Measurements from ENCODE around the gene PHB1.
A peak's percentile ranks its signal among the peaks of the same experiment; 100 is the strongest.

PHB1 gene

GRCh38 chr17:49406421-49407061 lies 8.1 kb downstream of the PHB1 start:
- no peak overlapping the region for H3K27ac ChIP-seq (replicated peaks; ENCODE audit: low read length)
- WGBS, 2 donors (ENCODE audit: extremely low coverage in 2 of 2, insufficient read length in 2 of 2, insufficient replicate concordance in 1 of 2): no CpG with 5 or more reads among the region's 9 CpGs
- H3K4me1 ChIP-seq (ENCODE audit: control insufficient read depth in 2 of 2, insufficient read depth in 1 of 2, low read depth in 1 of 2, low read length in 2 of 2): peaks cover 0 to 3% of the 10 kb centered on the region in 2 donors
- no peak overlapping the region for H3K4me3 ChIP-seq (ENCODE audit: low read length in 2 of 2)
- H2AK5ac ChIP-seq (ENCODE audit: low read depth, low read length): no peak overlapping the region
- no peak overlapping the region for H3K23ac ChIP-seq (ENCODE audit: low read depth, low read length, poor library complexity)
- no peak overlapping the region for H3K4ac ChIP-seq (ENCODE audit: low read length)
- H2AFZ ChIP-seq (ENCODE audit: low read length): no peak overlapping the region
- H2BK15ac ChIP-seq (ENCODE audit: low read length): no peak overlapping the region
- DNase-seq (ENCODE audit: low spot score): no peak
- peak overlapping the region; percentile 66 for H3K9ac ChIP-seq (ENCODE audit: low read depth, low read length, poor library complexity)
- no peak overlapping the region for H3K14ac ChIP-seq (ENCODE audit: low read length)
- H3K79me1 ChIP-seq (ENCODE audit: low read depth, low read length): no peaks in the 10 kb centered on the region
- H2BK120ac ChIP-seq (ENCODE audit: low read depth, low read length): no peak overlapping the region
- no peak overlapping the region for H3K4me2 ChIP-seq (ENCODE audit: insufficient read depth, low read length, poor library complexity, severe bottlenecking)
- H3K9me3 ChIP-seq (replicated peaks in 1 of 2; ENCODE audit: control insufficient read depth in 2 of 2, insufficient read depth in 1 of 2, low read depth in 1 of 2, low read length in 2 of 2): no peaks in the 10 kb centered on the region
- H3K18ac ChIP-seq (ENCODE audit: low read length): no peak overlapping the region
- H3K36me3 ChIP-seq (replicated peaks in 1 of 2; ENCODE audit: control insufficient read depth in 2 of 2, insufficient read depth in 2 of 2, low read length in 2 of 2): peaks cover 51 to 83% of the 10 kb centered on the region in 2 donors
- H2BK5ac ChIP-seq (ENCODE audit: low read length): no peak overlapping the region
- H4K91ac ChIP-seq (ENCODE audit: low read depth, low read length, poor library complexity): no peak overlapping the region
- H2BK12ac ChIP-seq (ENCODE audit: low read length): no peak overlapping the region
- H4K8ac ChIP-seq (ENCODE audit: low read depth, low read length): no peak overlapping the region
- H3K27me3 ChIP-seq (ENCODE audit: control insufficient read depth in 3 of 3, insufficient read depth in 3 of 3, low read depth in 1 of 3, low read length in 3 of 3): no peaks in the 10 kb centered on the region

GRCh38 chr17:49404906-49405305 lies 9.8 kb downstream of the PHB1 start:
- Histone ChIP-seq H3K18ac (ENCODE audit: low read length) (no peak overlapping the region), H3K4ac (ENCODE audit: low read length) (no peak overlapping the region), H3K14ac (ENCODE audit: low read length) (no peak overlapping the region), H3K27ac (replicated peaks; ENCODE audit: low read length) (no peak overlapping the region), H4K91ac (ENCODE audit: low read depth, low read length, poor library complexity) (no peak overlapping the region), H3K4me3 (ENCODE audit: low read length in 2 of 2) (no peak overlapping the region), H3K79me1 (ENCODE audit: low read depth, low read length) (no peaks in the 10 kb centered on the region), H3K9ac (ENCODE audit: low read depth, low read length, poor library complexity) (no peak overlapping the region), H3K9me3 (replicated peaks in 1 of 2; ENCODE audit: control insufficient read depth in 2 of 2, insufficient read depth in 1 of 2, low read depth in 1 of 2, low read length in 2 of 2) (no peaks in the 10 kb centered on the region), H2BK15ac (ENCODE audit: low read length) (no peak overlapping the region), H2BK12ac (ENCODE audit: low read length) (no peak overlapping the region), H2AK5ac (ENCODE audit: low read depth, low read length) (no peak overlapping the region), H3K36me3 (replicated peaks in 1 of 2; ENCODE audit: control insufficient read depth in 2 of 2, insufficient read depth in 2 of 2, low read length in 2 of 2) (peaks cover 43 to 69% of the 10 kb centered on the region in 2 donors), H2AFZ (ENCODE audit: low read length) (no peak overlapping the region), H3K27me3 (ENCODE audit: control insufficient read depth in 3 of 3, insufficient read depth in 3 of 3, low read depth in 1 of 3, low read length in 3 of 3) (no peaks in the 10 kb centered on the region), H3K4me1 (ENCODE audit: control insufficient read depth in 2 of 2, insufficient read depth in 1 of 2, low read depth in 1 of 2, low read length in 2 of 2) (peaks cover 0 to 3% of the 10 kb centered on the region in 2 donors), H4K8ac (ENCODE audit: low read depth, low read length) (no peak overlapping the region), H2BK5ac (ENCODE audit: low read length) (no peak overlapping the region), H3K4me2 (ENCODE audit: insufficient read depth, low read length, poor library complexity, severe bottlenecking) (no peak overlapping the region), H3K23ac (ENCODE audit: low read depth, low read length, poor library complexity) (no peak overlapping the region), H2BK120ac (ENCODE audit: low read depth, low read length) (no peak overlapping the region)
- DNase-seq (ENCODE audit: low spot score): no peak
- WGBS, 2 donors (ENCODE audit: extremely low coverage in 2 of 2, insufficient read length in 2 of 2, insufficient replicate concordance in 1 of 2): no CpG with 5 or more reads among the region's 14 CpGs

GRCh38 chr17:49404361-49404760 lies 10.3 kb downstream of the PHB1 start:
- no peaks in the 10 kb centered on the region for H3K79me1 ChIP-seq (ENCODE audit: low read depth, low read length)
- H2BK12ac ChIP-seq (ENCODE audit: low read length): no peak overlapping the region
- H3K23ac ChIP-seq (ENCODE audit: low read depth, low read length, poor library complexity): no peak overlapping the region
- H3K27me3 ChIP-seq (ENCODE audit: control insufficient read depth in 3 of 3, insufficient read depth in 3 of 3, low read depth in 1 of 3, low read length in 3 of 3): no peaks in the 10 kb centered on the region
- no peak overlapping the region for H3K4me2 ChIP-seq (ENCODE audit: insufficient read depth, low read length, poor library complexity, severe bottlenecking)
- no peak overlapping the region for H2BK15ac ChIP-seq (ENCODE audit: low read length)
- no peak overlapping the region for H3K27ac ChIP-seq (replicated peaks; ENCODE audit: low read length)
- no peak overlapping the region for H2AFZ ChIP-seq (ENCODE audit: low read length)
- WGBS, 2 donors (ENCODE audit: extremely low coverage in 2 of 2, insufficient read length in 2 of 2, insufficient replicate concordance in 1 of 2): no CpG with 5 or more reads among the region's 12 CpGs
- H2BK5ac ChIP-seq (ENCODE audit: low read length): no peak overlapping the region
- H3K4ac ChIP-seq (ENCODE audit: low read length): no peak overlapping the region
- H3K14ac ChIP-seq (ENCODE audit: low read length): no peak overlapping the region
- no peak overlapping the region for H2BK120ac ChIP-seq (ENCODE audit: low read depth, low read length)
- H4K8ac ChIP-seq (ENCODE audit: low read depth, low read length): no peak overlapping the region
- H3K4me3 ChIP-seq (ENCODE audit: low read length in 2 of 2): no peak overlapping the region
- no peak overlapping the region for H4K91ac ChIP-seq (ENCODE audit: low read depth, low read length, poor library complexity)
- no peak overlapping the region for H2AK5ac ChIP-seq (ENCODE audit: low read depth, low read length)
- H3K36me3 ChIP-seq (replicated peaks in 1 of 2; ENCODE audit: control insufficient read depth in 2 of 2, insufficient read depth in 2 of 2, low read length in 2 of 2): peaks cover 43 to 64% of the 10 kb centered on the region in 2 donors
- no peak overlapping the region for H3K18ac ChIP-seq (ENCODE audit: low read length)
- H3K9ac ChIP-seq (ENCODE audit: low read depth, low read length, poor library complexity): no peak overlapping the region
- H3K4me1 ChIP-seq (ENCODE audit: control insufficient read depth in 2 of 2, insufficient read depth in 1 of 2, low read depth in 1 of 2, low read length in 2 of 2): peaks cover 0 to 3% of the 10 kb centered on the region in 2 donors
- no peaks in the 10 kb centered on the region for H3K9me3 ChIP-seq (replicated peaks in 1 of 2; ENCODE audit: control insufficient read depth in 2 of 2, insufficient read depth in 1 of 2, low read depth in 1 of 2, low read length in 2 of 2)
- no peak for DNase-seq (ENCODE audit: low spot score)

- H3K9ac ChIP-seq (ENCODE audit: low read depth, low read length, poor library complexity): no peak overlapping the region
- no peak overlapping the region for H2BK120ac ChIP-seq (ENCODE audit: low read depth, low read length)
- H3K4me3 ChIP-seq (ENCODE audit: low read length in 2 of 2): no peak overlapping the region
- no peaks in the 10 kb centered on the region for H3K27me3 ChIP-seq (ENCODE audit: control insufficient read depth in 3 of 3, insufficient read depth in 3 of 3, low read depth in 1 of 3, low read length in 3 of 3)
- no peak overlapping the region for H4K91ac ChIP-seq (ENCODE audit: low read depth, low read length, poor library complexity)
- no peaks in the 10 kb centered on the region for H3K79me1 ChIP-seq (ENCODE audit: low read depth, low read length)
- no peak overlapping the region for H2BK12ac ChIP-seq (ENCODE audit: low read length)
- no peak overlapping the region for H2AK5ac ChIP-seq (ENCODE audit: low read depth, low read length)
- no peak overlapping the region for H3K4me2 ChIP-seq (ENCODE audit: insufficient read depth, low read length, poor library complexity, severe bottlenecking)
- no peaks in the 10 kb centered on the region for H3K9me3 ChIP-seq (replicated peaks in 1 of 2; ENCODE audit: control insufficient read depth in 2 of 2, insufficient read depth in 1 of 2, low read depth in 1 of 2, low read length in 2 of 2)
- H3K36me3 ChIP-seq (replicated peaks in 1 of 2; ENCODE audit: control insufficient read depth in 2 of 2, insufficient read depth in 2 of 2, low read length in 2 of 2): peaks cover 37 to 58% of the 10 kb centered on the region in 2 donors
- H3K4ac ChIP-seq (ENCODE audit: low read length): no peak overlapping the region
- peaks cover 0 to 3% of the 10 kb centered on the region in 2 donors for H3K4me1 ChIP-seq (ENCODE audit: control insufficient read depth in 2 of 2, insufficient read depth in 1 of 2, low read depth in 1 of 2, low read length in 2 of 2)
- no peak overlapping the region for H3K18ac ChIP-seq (ENCODE audit: low read length)
- H3K27ac ChIP-seq (replicated peaks; ENCODE audit: low read length): no peak overlapping the region
- no CpG with 5 or more reads among the region's 10 CpGs for WGBS, 2 donors (ENCODE audit: extremely low coverage in 2 of 2, insufficient read length in 2 of 2, insufficient replicate concordance in 1 of 2)
- no peak overlapping the region for H2BK5ac ChIP-seq (ENCODE audit: low read length)
- DNase-seq (ENCODE audit: low spot score): no peak
- no peak overlapping the region for H3K14ac ChIP-seq (ENCODE audit: low read length)
- H3K23ac ChIP-seq (ENCODE audit: low read depth, low read length, poor library complexity): no peak overlapping the region
- no peak overlapping the region for H2BK15ac ChIP-seq (ENCODE audit: low read length)
- H4K8ac ChIP-seq (ENCODE audit: low read depth, low read length): no peak overlapping the region
- H2AFZ ChIP-seq (ENCODE audit: low read length): no peak overlapping the region
These were observed 11.0 kb downstream of the PHB1 start for GRCh38 chr17:49403514-49404289.

Data from neuronal stem cell (in vitro differentiated cells).